Sigmoid colon (tissue), 4 donors: Measurements from ENCODE around the gene ADGRG6.

Experiments used
- CTCF ChIP-seq, 4 experiments: fragments of 450-650 bp in 3 of 4; fragments of 200-600 bp in 1 of 4; IDR thresholded peaks; one replicate each; pipeline ENCODE4 v1.5.1; 2016 to 2019; ENCODE audit warnings: antibody characterized with exemption in 4 of 4, mild to moderate bottlenecking in 3 of 4, moderate library complexity in 2 of 4
- EP300 ChIP-seq, 4 donors: sonication (generic); formaldehyde crosslinking; IDR thresholded peaks; one replicate each; pipeline ENCODE4 v1.6.1; 2017; ENCODE audit warnings: antibody characterized with exemption in 4 of 4
- POLR2AphosphoS5 ChIP-seq, 4 donors: sonication (generic); formaldehyde crosslinking; IDR thresholded peaks; one replicate each; pipeline ENCODE4 v1.6.1; 2017; ENCODE audit warnings: antibody characterized with exemption in 4 of 4

DNA sequence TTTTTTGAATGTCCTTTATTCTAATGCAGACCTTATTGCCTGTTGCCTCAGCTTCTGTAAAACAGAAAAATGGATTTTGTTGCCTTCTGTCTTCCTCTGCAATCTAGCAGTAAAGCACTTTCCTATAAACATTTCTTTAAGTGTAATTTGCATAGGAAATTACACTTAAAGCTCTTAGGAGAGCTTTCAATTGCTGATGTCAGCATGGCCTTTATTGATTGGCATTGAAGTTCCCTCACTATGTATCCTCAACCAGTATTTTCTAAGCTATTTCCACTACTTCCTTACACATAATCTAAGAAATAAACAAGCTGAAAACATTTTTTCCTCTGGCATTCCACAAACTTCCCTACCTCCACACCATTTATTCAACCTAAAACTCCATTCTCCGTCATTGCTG is 22.3 kb downstream of the ADGRG6 start:
- no peak for TF ChIP-seq EP300 (IDR thresholded peaks at IDR 0.05)
- TF ChIP-seq CTCF (IDR thresholded peaks at IDR 0.05): no peak
- TF ChIP-seq POLR2AphosphoS5 (IDR thresholded peaks at IDR 0.05): no peak
